Upper lobe of left lung (tissue), 6 donors: ENCODE measurements around the gene ATF6. TPM values are rescaled to one million over a fixed set of nuclear protein-coding genes. Genes with fewer than 3 reads are reported as not detected.

Experiments
- ATAC-seq, 2 donors: fragments of 200-7000 bp; cut with Tn5 transposase; one replicate each; pipeline ENCODE4 v1.9.1; 2022; ENCODE audit warnings: mild to moderate bottlenecking in 2 of 2, moderate library complexity in 2 of 2; ENCODE audit not compliant: low FRiP score in 2 of 2
- DNase-seq, 2 donors: peaks; one replicate each; pipeline ENCODE4 v3.0.0-alpha.2; 2019 to 2020
- H3K27ac ChIP-seq, 4 donors: fragments of 200-600 bp; sonication (generic); one replicate each; pipeline ENCODE4 v1.5.1; 2016 to 2019
- H3K27me3 ChIP-seq, 4 donors: fragments of 200-600 bp; sonication (generic); one replicate each; pipeline ENCODE4 v1.5.1; 2017 to 2019
- H3K36me3 ChIP-seq, 4 donors: fragments of 200-600 bp; sonication (generic); one replicate each; pipeline ENCODE4 v1.5.1; 2016 to 2019
- H3K4me1 ChIP-seq, 4 donors: fragments of 200-600 bp; sonication (generic); one replicate each; pipeline ENCODE4 v1.5.1; 2018 to 2019
- H3K4me3 ChIP-seq, 4 donors: fragments of 200-600 bp; sonication (generic); one replicate each; pipeline ENCODE4 v1.5.1; 2017 to 2019; ENCODE audit warnings: mild to moderate bottlenecking in 2 of 4, moderate library complexity in 1 of 4
- H3K9me3 ChIP-seq, 4 donors: fragments of 200-600 bp; sonication (generic); one replicate each; pipeline ENCODE4 v1.5.1; 2018 to 2019
- EP300 ChIP-seq, 4 donors: sonication (generic); formaldehyde crosslinking; IDR thresholded peaks; one replicate each; pipeline ENCODE4 v1.5.1; 2017; ENCODE audit warnings: antibody characterized with exemption in 4 of 4, control low read depth in 2 of 4
- POLR2A ChIP-seq, 4 donors: fragments of 450-650 bp; IDR thresholded peaks; one replicate each; pipeline ENCODE4 v1.5.1; 2016 to 2017; ENCODE audit warnings: antibody characterized with exemption in 4 of 4, mild to moderate bottlenecking in 2 of 4
- POLR2AphosphoS5 ChIP-seq, 2 donors: sonication (generic); formaldehyde crosslinking; IDR thresholded peaks; one replicate each; pipeline ENCODE4 v1.5.1; 2017; ENCODE audit warnings: antibody characterized with exemption in 2 of 2
- WGBS, 2 donors: methylation state at CpG; one replicate each; pipeline ENCODE4 v1.1.5; 2017 to 2018; 5-methylcytosine and 5-hydroxymethylcytosine counted together
- total RNA-seq, 6 donors: library from RNA; depleted of rRNA in 4 of 6; stranded (reverse); fragments of >200 nt in 4 of 6; gene quantifications; one replicate each; pipeline versions ENCODE4 v1.1.0 to v1.2.1, GENCODE V29; 2016 to 2021
- TF ChIP-seq, protein P1 (sequence below), 6 experiments: fragments of 450-650 bp in 4 of 6; fragments of 200-600 bp in 2 of 6; sonication (generic) in 2 of 6; IDR thresholded peaks; one replicate each; pipeline ENCODE4 v1.5.1; 2016 to 2019; ENCODE audit warnings: antibody characterized with exemption in 6 of 6
- donor health status: DM: no; HTN: no; CAD: no; lungs with moderate emphysema.
- donor health status: DM: no; HTN: yes; CAD: no; lungs with severe emphysema.

The ATF6 gene
- total RNA-seq, 6 donors from 2014 or later, result 14.2 to 36.7 (median 27.0) TPM

DNA sequence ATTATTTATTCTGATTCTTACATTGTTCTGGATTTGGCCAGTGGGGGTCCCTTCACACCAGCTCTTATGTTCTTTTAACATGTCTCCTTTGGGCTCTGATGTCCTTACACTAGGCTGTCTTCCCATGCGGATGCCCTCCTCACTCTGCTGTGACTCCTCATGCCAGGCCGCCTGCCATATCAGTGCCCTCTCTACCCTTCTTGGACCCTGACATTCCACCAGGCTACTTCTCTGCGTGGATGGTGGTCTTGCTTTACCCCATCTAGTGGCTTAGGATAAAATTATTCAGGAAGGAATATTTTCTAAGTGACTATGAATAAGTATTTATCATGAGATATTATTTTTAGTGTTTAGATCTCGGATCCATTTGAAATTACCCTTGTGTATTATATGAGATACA lies 21.2 kb downstream of the ATF6 start:
- TF ChIP-seq POLR2A (IDR thresholded peaks at IDR 0.05) (no peak), POLR2AphosphoS5 (IDR thresholded peaks at IDR 0.05) (no peak), EP300 (IDR thresholded peaks at IDR 0.05) (no peak)
- TF ChIP-seq, protein P1, sequence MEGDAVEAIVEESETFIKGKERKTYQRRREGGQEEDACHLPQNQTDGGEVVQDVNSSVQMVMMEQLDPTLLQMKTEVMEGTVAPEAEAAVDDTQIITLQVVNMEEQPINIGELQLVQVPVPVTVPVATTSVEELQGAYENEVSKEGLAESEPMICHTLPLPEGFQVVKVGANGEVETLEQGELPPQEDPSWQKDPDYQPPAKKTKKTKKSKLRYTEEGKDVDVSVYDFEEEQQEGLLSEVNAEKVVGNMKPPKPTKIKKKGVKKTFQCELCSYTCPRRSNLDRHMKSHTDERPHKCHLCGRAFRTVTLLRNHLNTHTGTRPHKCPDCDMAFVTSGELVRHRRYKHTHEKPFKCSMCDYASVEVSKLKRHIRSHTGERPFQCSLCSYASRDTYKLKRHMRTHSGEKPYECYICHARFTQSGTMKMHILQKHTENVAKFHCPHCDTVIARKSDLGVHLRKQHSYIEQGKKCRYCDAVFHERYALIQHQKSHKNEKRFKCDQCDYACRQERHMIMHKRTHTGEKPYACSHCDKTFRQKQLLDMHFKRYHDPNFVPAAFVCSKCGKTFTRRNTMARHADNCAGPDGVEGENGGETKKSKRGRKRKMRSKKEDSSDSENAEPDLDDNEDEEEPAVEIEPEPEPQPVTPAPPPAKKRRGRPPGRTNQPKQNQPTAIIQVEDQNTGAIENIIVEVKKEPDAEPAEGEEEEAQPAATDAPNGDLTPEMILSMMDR (IDR thresholded peaks at IDR 0.05), result no peak

DNA sequence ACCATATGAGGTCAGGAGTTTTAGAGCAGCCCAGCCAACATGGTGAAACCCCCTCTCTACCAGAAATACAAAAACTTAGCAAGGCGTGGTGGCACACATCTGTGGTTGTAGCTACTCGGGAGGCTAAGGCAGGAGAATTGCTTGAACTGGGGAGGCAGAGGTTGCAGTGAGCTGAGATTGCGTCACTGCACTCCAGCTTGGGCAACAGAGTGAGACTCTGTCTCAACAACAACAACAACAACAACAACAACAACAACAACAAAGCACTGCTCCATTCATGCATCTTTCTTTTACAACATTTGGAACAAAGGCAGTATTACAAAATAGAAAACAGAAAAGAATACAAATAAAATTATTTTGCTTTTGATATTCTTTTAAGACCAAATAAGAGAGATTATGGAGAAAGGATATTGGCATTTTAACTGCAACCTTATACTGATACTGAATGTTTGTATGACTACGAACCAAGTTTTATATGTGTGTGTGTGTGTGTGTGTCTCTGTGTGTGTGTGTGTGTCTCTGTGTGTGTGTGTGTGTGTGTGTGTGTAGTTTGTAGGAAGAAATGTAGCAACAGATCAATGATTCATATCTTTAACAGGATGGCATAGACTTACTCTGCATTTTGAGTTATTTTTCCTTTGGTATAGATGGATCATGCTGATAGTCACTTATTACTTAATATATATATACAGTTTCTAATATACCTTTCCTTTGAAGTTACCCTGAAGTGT lies 24.6 kb downstream of the ATF6 start:
- 93 to 95% methylated on average over 4 of the region's 4 CpGs for WGBS, 2 donors
- TF ChIP-seq, protein P1 (IDR thresholded peaks at IDR 0.05), result no peak
- TF ChIP-seq POLR2AphosphoS5 (IDR thresholded peaks at IDR 0.05), result no peak
- TF ChIP-seq EP300 (IDR thresholded peaks at IDR 0.05), result no peak
- no peak for TF ChIP-seq POLR2A (IDR thresholded peaks at IDR 0.05)
- Histone ChIP-seq H3K27ac (no peak overlapping the region), H3K27me3 (no peaks in the 10 kb centered on the region), H3K4me3 (no peak overlapping the region), H3K4me1 (no peaks in the 10 kb centered on the region), H3K9me3 (no peaks in the 10 kb centered on the region), H3K36me3 (peaks cover 8 to 76% (median 28%) of the 10 kb centered on the region in 4 donors)
- DNase-seq (no peak), ATAC-seq (no peak)

More for the DNA sequence above, 21.2 kb downstream of the ATF6 start:
- WGBS, 2 donors, result 86 to 91% methylated on average over 4 of the region's 4 CpGs
- H3K27ac ChIP-seq, result no peak overlapping the region
- no peaks in the 10 kb centered on the region for H3K27me3 ChIP-seq
- no peaks in the 10 kb centered on the region for H3K4me1 ChIP-seq
- H3K4me3 ChIP-seq, result no peak overlapping the region
- DNase-seq (no peak), ATAC-seq (no peak)
- peaks cover 3 to 75% (median 36%) of the 10 kb centered on the region in 4 donors for H3K36me3 ChIP-seq
- no peaks in the 10 kb centered on the region for H3K9me3 ChIP-seq

DNA sequence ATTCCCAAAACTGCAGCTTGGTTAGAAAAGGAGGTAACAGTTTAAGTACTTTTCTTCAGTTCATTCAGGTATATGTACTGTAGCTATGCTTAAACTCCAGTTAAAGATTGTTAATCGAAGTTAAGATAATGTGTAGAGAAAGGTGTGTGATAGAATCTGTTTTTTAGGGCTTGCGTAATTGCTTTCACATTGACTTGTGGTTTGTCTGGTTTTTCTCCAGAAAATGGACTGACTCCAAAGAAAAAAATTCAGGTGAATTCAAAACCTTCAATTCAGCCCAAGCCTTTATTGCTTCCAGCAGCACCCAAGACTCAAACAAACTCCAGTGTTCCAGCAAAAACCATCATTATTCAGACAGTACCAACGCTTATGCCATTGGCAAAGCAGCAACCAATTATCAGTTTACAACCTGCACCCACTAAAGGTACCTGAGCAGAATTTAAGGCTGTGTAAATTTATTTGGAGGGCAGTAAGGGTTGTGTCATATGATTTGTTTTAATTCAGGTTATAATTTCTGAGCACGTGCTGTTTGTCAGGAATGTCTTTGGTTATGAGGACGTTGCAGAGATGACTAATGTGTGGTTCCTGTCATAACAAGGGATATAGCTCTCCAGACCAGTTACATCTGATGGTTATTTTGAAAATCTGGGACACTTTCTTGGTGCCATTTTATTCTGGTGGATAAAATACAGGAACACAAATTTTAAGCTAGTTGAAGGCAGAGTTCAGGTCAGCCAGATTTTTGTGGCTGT lies 26.0 kb downstream of the ATF6 start:
- no peak overlapping the region for H3K27ac ChIP-seq
- WGBS, 2 donors, result 87 to 95% methylated on average over 5 of the region's 5 CpGs
- H3K27me3 ChIP-seq, result no peaks in the 10 kb centered on the region
- DNase-seq (no peak), ATAC-seq (no peak)
- H3K36me3 ChIP-seq, result peaks cover 8 to 76% (median 25%) of the 10 kb centered on the region in 4 donors
- no peaks in the 10 kb centered on the region for H3K4me1 ChIP-seq
- no peaks in the 10 kb centered on the region for H3K9me3 ChIP-seq
- H3K4me3 ChIP-seq, result no peak overlapping the region
- TF ChIP-seq POLR2A (IDR thresholded peaks at IDR 0.05) (no peak), EP300 (IDR thresholded peaks at IDR 0.05) (no peak), POLR2AphosphoS5 (IDR thresholded peaks at IDR 0.05) (no peak)
- TF ChIP-seq, protein P1 (IDR thresholded peaks at IDR 0.05), result no peak

DNA sequence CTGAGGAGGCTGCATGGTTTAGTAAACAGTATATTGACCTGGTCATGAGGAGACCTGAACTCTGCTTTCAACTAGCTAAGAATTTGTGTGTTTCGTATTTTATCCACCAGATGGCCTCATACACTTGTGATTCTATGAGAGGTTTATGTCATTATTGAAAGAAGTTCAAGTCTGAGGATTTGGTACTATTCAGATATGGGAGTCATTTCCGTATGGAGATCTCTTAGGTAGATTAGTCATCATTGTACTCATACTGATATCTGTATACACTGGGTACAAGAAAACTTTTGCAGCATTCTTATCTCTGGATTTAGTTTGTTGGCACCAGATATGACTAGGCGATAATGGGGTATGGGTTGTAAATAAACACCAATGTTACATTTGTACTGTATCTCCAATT lies 26.6 kb downstream of the ATF6 start:
- DNase-seq (no peak), ATAC-seq (peak in 1 of 2 donors; percentile 82)
- H3K4me3 ChIP-seq, result no peak overlapping the region
- no peaks in the 10 kb centered on the region for H3K9me3 ChIP-seq
- TF ChIP-seq, protein P1 (IDR thresholded peaks at IDR 0.05), result peak; percentile 26 to 73 (median 53)
- no peak for TF ChIP-seq EP300 (IDR thresholded peaks at IDR 0.05)
- H3K36me3 ChIP-seq, result peaks cover 8 to 77% (median 26%) of the 10 kb centered on the region in 4 donors
- H3K27me3 ChIP-seq, result no peaks in the 10 kb centered on the region
- 25 to 52% methylated on average over 3 of the region's 3 CpGs for WGBS, 2 donors
- H3K4me1 ChIP-seq, result no peaks in the 10 kb centered on the region
- no peak overlapping the region for H3K27ac ChIP-seq
